Thyroid gland (tissue), 4 donors: ENCODE data around the gene INSM1. TPM values are rescaled to one million over a fixed set of nuclear protein-coding genes. Genes with fewer than 3 reads are reported as not detected.

Experiments
- DNase-seq, 2 donors: peaks; one replicate each; pipeline ENCODE4 v3.0.0-alpha.2; 2019
- H3K27ac ChIP-seq, 3 donors: fragments of 200-600 bp; sonication (generic); 1 replicate in 2 of 3; 2 replicates in 1 of 3; pipeline ENCODE4 v1.5.1; 2016 to 2019; ENCODE audit warnings: mild to moderate bottlenecking in 1 of 3, moderate library complexity in 1 of 3
- H3K27me3 ChIP-seq: fragments of 200-600 bp; sonication (generic); one replicate; pipeline ENCODE4 v1.5.1; 2019
- H3K36me3 ChIP-seq, 2 donors: fragments of 200-600 bp; sonication (generic); one replicate each; pipeline ENCODE4 v1.5.1; 2016 to 2019
- H3K4me1 ChIP-seq, 2 donors: fragments of 200-600 bp; sonication (generic); one replicate each; pipeline ENCODE4 v1.5.1; 2017 to 2019
- H3K4me3 ChIP-seq, 3 donors: fragments of 200-600 bp; sonication (generic); replicated peaks in 1 of 3; 1 replicate in 2 of 3; 2 replicates in 1 of 3; pipeline ENCODE4 v1.5.1; 2016; ENCODE audit warnings: mild to moderate bottlenecking in 1 of 3
- H3K9me3 ChIP-seq: fragments of 200-600 bp; sonication (generic); one replicate; pipeline ENCODE4 v1.5.1; 2017
- POLR2A ChIP-seq, 2 donors: fragments of 450-650 bp; IDR thresholded peaks; one replicate each; pipeline ENCODE4 v1.6.1; 2017; ENCODE audit warnings: antibody characterized with exemption in 2 of 2, mild to moderate bottlenecking in 2 of 2, moderate library complexity in 1 of 2
- WGBS, 2 donors: methylation state at CpG; one replicate each; pipeline ENCODE4 v1.1.5; 2017; 5-methylcytosine and 5-hydroxymethylcytosine counted together
- intact Hi-C: fragments of 100-400 bp; cut with DNase I; formaldehyde crosslinking; loops from one replicate; pipeline ENCODE4 v1.15.1; 2023
- total RNA-seq, 4 donors: library from RNA; depleted of rRNA; stranded (reverse); fragments of >200 nt; gene quantifications; one replicate each; pipeline ENCODE4 v1.2.3, GENCODE V29; 2016
- TF ChIP-seq, protein P1 (sequence below), 6 experiments: fragments of 200-600 bp in 3 of 6; fragments of 450-650 bp in 3 of 6; sonication (generic) in 3 of 6; IDR thresholded peaks; one replicate each; pipeline ENCODE4 v1.5.1; 2016 to 2019; ENCODE audit warnings: antibody characterized with exemption in 6 of 6, mild to moderate bottlenecking in 2 of 6, inconsistent platforms in 1 of 6, moderate library complexity in 1 of 6

The INSM1 gene
- total RNA-seq, 4 donors from 2014 or later = 0.49 TPM; not detected in 3

DNA sequence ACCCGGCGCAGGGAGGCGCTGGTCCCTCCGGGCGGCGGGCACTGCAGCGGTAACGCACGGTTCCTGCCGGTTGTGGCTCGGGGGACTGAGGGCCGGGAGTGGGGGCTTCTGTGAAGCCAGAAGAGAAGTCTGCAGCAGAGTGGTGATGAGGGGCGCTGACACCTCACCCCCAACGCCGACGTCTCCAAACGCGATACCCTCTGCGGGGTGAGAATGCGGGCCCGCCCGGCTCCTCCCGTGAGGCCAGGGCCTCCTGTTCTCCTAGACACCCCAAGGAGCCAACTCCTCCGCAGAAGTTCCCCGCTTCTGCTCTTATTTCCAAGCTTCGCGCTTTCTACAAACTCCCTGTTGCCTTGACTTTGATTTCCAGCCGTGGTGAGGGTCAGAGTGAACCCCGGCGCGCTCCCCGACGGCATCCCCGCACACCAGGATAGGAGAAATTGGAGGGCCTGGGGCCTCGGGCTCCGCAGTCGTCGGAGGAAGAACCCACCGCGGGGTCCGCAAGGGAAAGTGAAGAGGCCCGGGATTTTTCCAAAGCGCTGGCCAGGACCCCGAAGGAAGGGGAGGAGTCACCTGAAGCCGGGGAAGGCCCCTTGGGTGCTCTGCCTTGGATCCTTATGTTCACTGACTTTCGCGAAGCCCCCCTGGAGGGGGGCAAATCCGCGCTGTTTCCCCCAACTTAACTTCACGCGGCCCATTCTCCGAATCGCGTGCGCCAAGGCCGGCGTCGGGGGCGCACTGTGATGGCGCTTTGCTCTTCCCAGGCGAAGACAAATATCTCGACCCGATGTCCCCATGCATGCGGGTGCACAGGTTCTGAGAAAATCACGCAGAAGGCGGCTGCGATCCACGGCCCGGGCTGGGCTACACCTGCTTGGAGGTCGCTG is 3.1 kb upstream of the INSM1 start:
- no peak for DNase-seq
- Histone ChIP-seq H3K27me3 (peaks cover 38% of the 10 kb centered on the region), H3K9me3 (no peaks in the 10 kb centered on the region), H3K4me3 (no peak overlapping the region), H3K4me1 (peaks cover 17 to 50% of the 10 kb centered on the region in 2 donors), H3K27ac (no peak overlapping the region), H3K36me3 (no peaks in the 10 kb centered on the region)
- TF ChIP-seq, protein P1, sequence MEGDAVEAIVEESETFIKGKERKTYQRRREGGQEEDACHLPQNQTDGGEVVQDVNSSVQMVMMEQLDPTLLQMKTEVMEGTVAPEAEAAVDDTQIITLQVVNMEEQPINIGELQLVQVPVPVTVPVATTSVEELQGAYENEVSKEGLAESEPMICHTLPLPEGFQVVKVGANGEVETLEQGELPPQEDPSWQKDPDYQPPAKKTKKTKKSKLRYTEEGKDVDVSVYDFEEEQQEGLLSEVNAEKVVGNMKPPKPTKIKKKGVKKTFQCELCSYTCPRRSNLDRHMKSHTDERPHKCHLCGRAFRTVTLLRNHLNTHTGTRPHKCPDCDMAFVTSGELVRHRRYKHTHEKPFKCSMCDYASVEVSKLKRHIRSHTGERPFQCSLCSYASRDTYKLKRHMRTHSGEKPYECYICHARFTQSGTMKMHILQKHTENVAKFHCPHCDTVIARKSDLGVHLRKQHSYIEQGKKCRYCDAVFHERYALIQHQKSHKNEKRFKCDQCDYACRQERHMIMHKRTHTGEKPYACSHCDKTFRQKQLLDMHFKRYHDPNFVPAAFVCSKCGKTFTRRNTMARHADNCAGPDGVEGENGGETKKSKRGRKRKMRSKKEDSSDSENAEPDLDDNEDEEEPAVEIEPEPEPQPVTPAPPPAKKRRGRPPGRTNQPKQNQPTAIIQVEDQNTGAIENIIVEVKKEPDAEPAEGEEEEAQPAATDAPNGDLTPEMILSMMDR (IDR thresholded peaks at IDR 0.05) = no peak
- TF ChIP-seq POLR2A (IDR thresholded peaks at IDR 0.05) = no peak
- 4 to 6% methylated on average over 37 to 58 of the region's 70 CpGs for WGBS, 2 donors
- intact Hi-C loops = no loop called here

DNA sequence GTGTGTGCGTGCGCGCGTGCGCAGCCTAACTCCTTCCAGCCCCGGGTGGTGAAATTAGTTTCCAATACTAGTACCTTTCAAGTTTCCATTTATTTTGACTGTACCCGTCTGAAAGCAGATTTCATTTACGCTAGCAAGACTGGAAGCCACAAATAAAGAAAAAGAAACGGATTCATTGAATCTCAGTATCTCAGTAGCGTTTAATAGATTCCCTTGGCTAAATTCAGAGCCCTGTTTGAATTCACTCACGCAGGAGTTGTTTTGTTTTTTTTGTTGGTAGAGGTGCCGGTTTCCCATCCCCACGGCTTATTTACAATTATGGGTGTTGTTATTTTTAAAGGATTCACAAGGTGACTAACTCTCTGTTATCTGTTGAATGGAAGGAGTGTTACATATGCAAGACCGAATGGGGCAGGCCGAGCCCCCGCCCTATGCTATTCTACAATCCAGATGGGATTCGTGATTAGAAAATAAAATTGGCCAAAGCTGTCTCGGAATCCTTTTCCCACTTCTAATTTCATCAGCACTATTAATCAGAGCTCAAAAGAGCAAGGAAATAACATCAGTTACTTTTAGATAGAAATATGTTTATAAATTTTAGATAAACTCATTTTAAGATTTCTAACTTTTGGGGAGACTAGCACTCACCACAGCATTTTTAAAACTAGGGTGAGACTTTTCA is 2.3 kb upstream of the INSM1 start:
- Histone ChIP-seq H3K4me1 (peaks cover 18 to 51% of the 10 kb centered on the region in 2 donors), H3K9me3 (no peaks in the 10 kb centered on the region), H3K27ac (no peak overlapping the region), H3K36me3 (no peaks in the 10 kb centered on the region), H3K27me3 (peaks cover 38% of the 10 kb centered on the region), H3K4me3 (no peak overlapping the region)
- intact Hi-C loops = no loop called here
- TF ChIP-seq, protein P1 (IDR thresholded peaks at IDR 0.05) = no peak
- no peak for TF ChIP-seq POLR2A (IDR thresholded peaks at IDR 0.05)
- no peak for DNase-seq
- WGBS, 2 donors = 11 to 12% methylated on average over 18 of the region's 18 CpGs

DNA sequence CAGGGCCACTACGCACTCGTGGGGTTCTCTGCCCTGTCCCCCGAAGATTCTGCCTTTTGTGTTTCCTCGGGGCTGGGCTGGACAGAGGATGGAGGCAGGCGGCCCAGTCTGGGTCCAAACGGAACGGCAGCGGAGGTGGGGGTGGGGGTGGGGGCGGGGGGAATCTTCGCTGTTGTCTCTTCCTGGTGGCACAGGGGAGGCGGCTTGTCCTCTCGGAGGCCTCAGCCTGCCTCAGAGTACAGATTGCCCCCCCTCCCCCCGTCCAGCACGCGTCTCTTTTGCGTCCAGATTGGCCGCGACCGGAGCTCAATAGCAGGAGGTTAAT is 1.4 kb upstream of the INSM1 start:
- no peak for DNase-seq
- Histone ChIP-seq H3K4me1 (peaks cover 18 to 51% of the 10 kb centered on the region in 2 donors), H3K4me3 (no peak overlapping the region), H3K27ac (no peak overlapping the region), H3K36me3 (no peaks in the 10 kb centered on the region), H3K27me3 (peaks cover 44% of the 10 kb centered on the region), H3K9me3 (no peaks in the 10 kb centered on the region)
- intact Hi-C loops = no loop called here
- WGBS, 2 donors = 5 to 12% methylated on average over 4 to 19 of the region's 19 CpGs
- TF ChIP-seq, protein P1 (IDR thresholded peaks at IDR 0.05) = no peak
- no peak for TF ChIP-seq POLR2A (IDR thresholded peaks at IDR 0.05)

DNA sequence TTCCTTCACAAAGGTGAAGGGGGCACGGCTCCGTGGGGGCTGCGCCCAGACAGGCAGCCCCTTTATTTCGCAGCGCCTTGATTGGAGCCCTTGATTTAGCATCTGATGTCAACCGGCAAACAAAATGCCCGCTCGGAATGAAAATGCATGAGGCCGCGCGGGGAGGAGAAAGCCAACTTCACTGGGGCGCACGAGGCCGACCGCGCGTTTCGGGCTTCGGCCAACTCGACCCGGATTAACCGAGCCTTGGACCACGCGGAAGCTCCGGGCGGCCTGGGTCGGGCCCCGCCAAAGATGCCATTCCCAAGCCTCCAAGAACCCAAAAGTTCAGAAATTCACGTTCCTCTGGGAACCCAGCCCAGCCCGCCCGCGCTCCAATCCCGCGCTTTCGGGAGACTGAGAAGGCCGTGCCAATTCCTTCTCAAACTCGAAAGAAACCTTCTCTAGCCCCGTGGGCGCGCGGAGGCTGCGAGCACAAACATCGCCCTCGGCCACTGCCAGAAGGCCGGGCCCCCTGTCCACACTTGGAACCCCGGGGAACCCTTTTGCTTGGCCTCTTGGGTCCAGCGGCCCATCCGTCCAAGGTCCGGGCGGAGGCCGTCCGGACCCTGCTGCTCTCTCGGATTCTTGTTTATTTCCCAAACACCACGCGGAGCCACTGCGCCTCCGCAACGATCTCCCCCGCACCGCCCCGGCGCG is 879 bp upstream of the INSM1 start:
- H3K4me3 ChIP-seq = no peak overlapping the region

More for the DNA sequence above, 879 bp upstream of the INSM1 start:
- TF ChIP-seq, protein P1 (IDR thresholded peaks at IDR 0.05) = no peak
- no peak for TF ChIP-seq POLR2A (IDR thresholded peaks at IDR 0.05)
- H3K9me3 ChIP-seq = no peaks in the 10 kb centered on the region
- H3K36me3 ChIP-seq = no peaks in the 10 kb centered on the region
- H3K4me1 ChIP-seq = peaks cover 18 to 51% of the 10 kb centered on the region in 2 donors
- H3K27ac ChIP-seq = no peak overlapping the region
- WGBS, 2 donors = 3 to 5% methylated on average over 29 to 30 of the region's 63 CpGs
- peaks cover 44% of the 10 kb centered on the region for H3K27me3 ChIP-seq
- DNase-seq = no peak
- intact Hi-C loops = no loop called here
